IMR-90 (cell line): ENCODE measurements around the gene SLC31A1. TPM values are rescaled to one million over a fixed set of nuclear protein-coding genes. Genes with fewer than 3 reads are reported as not detected.

ENCODE experiments used
- ATAC-seq: fragments of 200-7000 bp; cut with Tn5 transposase; 2 replicates; pipeline ENCODE4 v1.9.1; 2020; ENCODE audit warnings: low read depth, mild to moderate bottlenecking, moderate library complexity
- BruUV-seq: library from RNA; stranded (reverse); fragments of 400-500 nt; replicated peaks from 2 replicates; lab custom pipeline; 2021; lab: Mats Ljungman, UMichigan
- CTCF ChIA-PET: fragments of 300-600 bp; formaldehyde crosslinking; extraction: SDS; loops from one replicate; lab custom pipeline; 2021; ENCODE audit warnings: antibody characterized with exemption; lab: Yijun Ruan, JAX
- POLR2A ChIA-PET: fragments of 300-600 bp; sonication (Branson Sonifier 250); formaldehyde crosslinking; loops from one replicate; lab custom pipeline; 2022; ENCODE audit warnings: antibody characterized with exemption; ENCODE audit not compliant: unreplicated experiment; lab: Charles Lee
- DNase-seq: peaks from one replicate; pipeline ENCODE4 v3.0.0; 2013
- H2AFZ ChIP-seq: replicated peaks from 2 replicates; pipeline ENCODE3; 2013; ENCODE audit warnings: low read length, mild to moderate bottlenecking; ENCODE audit not compliant: poor library complexity
- H2AK5ac ChIP-seq: 2 replicates; pipeline ENCODE4 v1.6.1; 2013; ENCODE audit warnings: low read depth, low read length, inconsistent platforms
- H2AK9ac ChIP-seq: replicated peaks from 2 replicates; pipeline ENCODE3; 2013; ENCODE audit warnings: mild to moderate bottlenecking, low read depth, low read length, moderate library complexity; ENCODE audit not compliant: poor library complexity
- H2BK120ac ChIP-seq: 2 replicates; pipeline ENCODE4 v1.6.1; 2013; ENCODE audit warnings: low read depth, low read length, inconsistent platforms
- H2BK15ac ChIP-seq: 3 replicates; pipeline ENCODE4 v1.6.1; 2013; ENCODE audit warnings: low read depth, low read length, inconsistent platforms
- H2BK20ac ChIP-seq: 2 replicates; pipeline ENCODE4 v1.6.1; 2013; ENCODE audit warnings: low read depth, mild to moderate bottlenecking, inconsistent platforms, low read length, moderate library complexity
- H2BK5ac ChIP-seq: 2 replicates; pipeline ENCODE4 v1.6.1; 2013; ENCODE audit warnings: mild to moderate bottlenecking, low read depth, low read length, inconsistent platforms; ENCODE audit not compliant: poor library complexity, severe bottlenecking
- H3K14ac ChIP-seq: replicated peaks from 2 replicates; pipeline ENCODE4 v1.6.1; 2013; ENCODE audit warnings: low read depth, low read length, inconsistent platforms
- H3K18ac ChIP-seq: 2 replicates; pipeline ENCODE4 v1.6.1; 2013; ENCODE audit warnings: low read depth, low read length, control low read depth
- H3K23ac ChIP-seq: 2 replicates; pipeline ENCODE4 v1.6.1; 2013; ENCODE audit warnings: low read depth, low read length, inconsistent platforms
- H3K27ac ChIP-seq: 2 replicates; pipeline ENCODE4 v1.5.1; 2013; ENCODE audit warnings: mild to moderate bottlenecking, control low read depth, low read length; ENCODE audit not compliant: insufficient read depth
- H3K27me3 ChIP-seq: 2 replicates; pipeline ENCODE4 v1.6.1; 2013; ENCODE audit warnings: low read length; ENCODE audit not compliant: control insufficient read depth, insufficient read depth
- H3K36me3 ChIP-seq: 2 replicates; pipeline ENCODE4 v1.6.1; 2013; ENCODE audit warnings: low read length, mixed read lengths; ENCODE audit not compliant: control insufficient read depth, insufficient read depth
- H3K4ac ChIP-seq: 2 replicates; pipeline ENCODE4 v1.6.1; 2013; ENCODE audit warnings: low read depth, low read length, inconsistent platforms
- H3K4me1 ChIP-seq: 2 replicates; pipeline ENCODE4 v1.6.1; 2013; ENCODE audit warnings: low read length, mixed read lengths; ENCODE audit not compliant: control insufficient read depth, insufficient read depth
- H3K4me2 ChIP-seq: 2 replicates; pipeline ENCODE4 v1.6.1; 2013; ENCODE audit warnings: low read depth, mild to moderate bottlenecking, control low read depth, low read length, moderate library complexity
- H3K4me3 ChIP-seq: 2 replicates; pipeline ENCODE4 v1.5.1; 2013; ENCODE audit warnings: low read depth, mild to moderate bottlenecking, control low read depth, low read length, moderate library complexity; ENCODE audit not compliant: insufficient read depth
- H3K56ac ChIP-seq: 2 replicates; pipeline ENCODE4 v1.6.1; 2013; ENCODE audit warnings: low read length, inconsistent platforms; ENCODE audit not compliant: insufficient read depth; ENCODE audit errors: extremely low read depth
- H3K79me1 ChIP-seq, 2 experiments: 2 replicates each; pipeline ENCODE4 v1.6.1; 2013; ENCODE audit warnings: low read length in 2 of 2, inconsistent platforms in 1 of 2, low read depth in 1 of 2
- H3K9ac ChIP-seq: 2 replicates; pipeline ENCODE4 v1.6.1; 2013; ENCODE audit warnings: low read depth, low read length, control low read depth
- H3K9me1 ChIP-seq: 2 replicates; pipeline ENCODE4 v1.6.1; 2013; ENCODE audit warnings: low read length, inconsistent platforms; ENCODE audit not compliant: insufficient read depth
- H3K9me3 ChIP-seq: 2 replicates; pipeline ENCODE4 v1.6.1; 2013; ENCODE audit warnings: low read length; ENCODE audit not compliant: control insufficient read depth, insufficient read depth
- H4K20me1 ChIP-seq: 2 replicates; pipeline ENCODE4 v1.6.1; 2013; ENCODE audit warnings: low read length, inconsistent platforms; ENCODE audit not compliant: insufficient read depth
- H4K5ac ChIP-seq: 2 replicates; pipeline ENCODE4 v1.6.1; 2013; ENCODE audit warnings: mild to moderate bottlenecking, low read depth, low read length, control low read depth
- H4K8ac ChIP-seq, 2 experiments: 2 replicates each; pipeline ENCODE4 v1.6.1; 2013; ENCODE audit warnings: low read depth in 2 of 2, low read length in 2 of 2, control low read depth in 1 of 2, inconsistent platforms in 1 of 2
- H4K91ac ChIP-seq: 2 replicates; pipeline ENCODE4 v1.6.1; 2013; ENCODE audit warnings: low read depth, low read length, inconsistent platforms; ENCODE audit not compliant: insufficient read depth
- BHLHE40 ChIP-seq: fragments of 150-350 bp; IDR thresholded peaks from 2 replicates; pipeline ENCODE4 v1.6.1; 2016; ENCODE audit warnings: mild to moderate bottlenecking, low read depth, low read length
- MAZ ChIP-seq: IDR thresholded peaks from 2 replicates; pipeline ENCODE4 v1.6.1; 2012; ENCODE audit warnings: low read depth, mild to moderate bottlenecking, low read length, improper control_type of control experiment, moderate library complexity, borderline replicate concordance
- MXI1 ChIP-seq: IDR thresholded peaks from 2 replicates; pipeline ENCODE4 v1.6.1; 2012; ENCODE audit warnings: low read depth, mild to moderate bottlenecking, low read length, moderate library complexity, borderline replicate concordance
- POLR2A ChIP-seq: IDR thresholded peaks from 2 replicates; pipeline ENCODE4 v1.6.1; 2012; ENCODE audit warnings: mild to moderate bottlenecking, low read depth, low read length
- SMC3 ChIP-seq: fragments of 150-350 bp; IDR thresholded peaks from 2 replicates; pipeline ENCODE4 v1.6.1; 2016; ENCODE audit warnings: low read depth, mild to moderate bottlenecking, antibody characterized with exemption, low read length, moderate library complexity
- WGBS, 2 experiments: methylation state at CpG; one replicate each; pipeline versions ENCODE4 v1.1.5 to v1.1.7; 2013; ENCODE audit warnings: missing lambda C conversion rate in 2 of 2; ENCODE audit not compliant: insufficient read length in 1 of 2; ENCODE audit errors: extremely low coverage in 2 of 2; 5-methylcytosine and 5-hydroxymethylcytosine counted together
- dilution Hi-C: fragments of 300-500 bp; cut with HindIII; formaldehyde crosslinking; loops from one replicate; pipeline ENCODE4 v1.14.3; 2018; ENCODE audit warnings: low sequenced_read_pairs; ENCODE audit not compliant: unreplicated experiment
- in situ Hi-C: fragments of 300-500 bp; cut with MboI; formaldehyde crosslinking; loops from 3 replicates; pipeline ENCODE4 v1.14.3; 2019; ENCODE audit warnings: low sequenced_read_pairs, inconsistent platforms, mixed read lengths
- intact Hi-C: fragments of 100-400 bp; cut with micrococcal nuclease; formaldehyde crosslinking; loops from 2 replicates; pipeline ENCODE4 v1.10.0; 2022
- polyA plus RNA-seq, 3 experiments: library from polyadenylated mRNA; depleted of rRNA; stranded (reverse); fragments of >200 nt; gene quantifications; 2 replicates each; pipeline ENCODE4 v1.2.3, GENCODE V29; 2012; ENCODE audit warnings: low replicate concordance in 1 of 3
- total RNA-seq: library from RNA; depleted of rRNA; stranded (reverse); fragments of >200 nt; gene quantifications from 2 replicates; pipeline ENCODE4 v1.2.3, GENCODE V29; 2012
- TF ChIP-seq, protein P1 (sequence below): fragments of 150-350 bp; IDR thresholded peaks from 2 replicates; pipeline ENCODE4 v1.6.1; 2017; ENCODE audit warnings: mild to moderate bottlenecking, antibody characterized with exemption, low read length, low read depth

Gene SLC31A1
- total and polyA plus RNA-seq, 2 of the 4 experiments (the other 2 are of a cell fraction), result 17.9 to 23.3 TPM

DNA sequence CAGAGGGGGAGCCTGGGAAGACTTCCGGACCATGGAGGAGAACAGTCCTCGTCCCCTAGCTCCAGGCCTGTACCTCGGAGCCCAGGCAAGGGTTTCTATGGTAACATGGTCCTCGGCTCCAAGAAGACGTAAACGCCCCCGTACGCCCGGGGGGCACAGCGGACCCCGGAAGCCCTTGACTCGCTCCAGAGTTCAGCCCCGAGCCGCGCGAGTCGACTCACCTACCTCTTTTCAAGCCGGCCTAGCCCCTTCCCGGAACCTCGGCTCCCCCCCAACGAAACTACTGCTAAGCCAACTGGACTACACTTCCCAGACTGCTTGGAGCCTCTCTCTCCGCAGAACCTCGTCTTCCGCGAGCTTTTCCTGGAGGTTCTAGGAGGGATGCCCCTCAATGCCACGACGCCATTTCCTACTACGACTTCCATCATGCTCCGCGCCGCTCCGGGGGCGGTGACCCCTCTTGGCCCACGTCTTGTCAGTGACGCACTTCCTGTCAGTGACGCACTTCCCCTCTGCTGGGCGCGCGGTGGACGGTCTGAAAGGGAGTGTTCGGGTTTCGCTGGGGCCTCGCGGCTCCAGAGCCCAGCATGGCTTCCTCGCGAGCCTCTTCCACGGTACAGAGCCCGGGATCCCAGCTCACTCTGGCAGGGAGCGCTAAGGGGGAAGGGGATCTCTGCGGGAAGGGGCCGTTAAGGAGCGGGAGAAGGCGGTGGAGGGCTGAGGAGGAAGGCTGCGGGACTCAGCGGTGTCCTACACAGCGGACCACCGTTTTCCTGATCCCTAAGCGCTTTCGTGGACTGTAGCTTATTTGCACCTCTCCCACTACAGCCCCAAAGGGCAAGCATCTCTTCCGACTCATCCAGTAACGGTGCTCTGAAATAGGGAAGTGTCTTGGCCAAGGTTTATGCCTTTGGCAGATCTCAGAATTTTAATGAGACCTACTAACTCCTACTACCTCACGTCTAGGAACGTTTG is 54.1 kb downstream of the SLC31A1 start, which contains the start of the genes CDC26 and PRPF4:
Gene CDC26, minus strand, starts transcription at position 416 of the 975 bp plus-strand sequence. CDS start 3,065 bp downstream, outside the sequence.
Gene PRPF4, plus strand, starts transcription at position 502 of the 975 bp plus-strand sequence. Its CDS starts 86 bp downstream, at position 588.
- H3K14ac ChIP-seq, result peak within 1 kb of the TSS; percentile 86
- H2AK5ac ChIP-seq, result peak within 1 kb of the TSS; percentile 84
- no peaks in the 10 kb centered on the region for H3K9me3 ChIP-seq
- peak within 1 kb of the TSS; percentile 45 for H2AK9ac ChIP-seq
- 0% methylated on average over 8 of the region's 63 CpGs; no CpG with 5 or more reads in 1 of the 2 experiments for whole genome bisulfite sequencing, 2 experiments
- H3K4ac ChIP-seq, result peak within 1 kb of the TSS; percentile 82
- peak within 1 kb of the TSS; percentile 74 for H3K4me3 ChIP-seq
- peak within 1 kb of the TSS; percentile 33 for H3K18ac ChIP-seq
- H3K36me3 ChIP-seq, result peaks cover 19% of the 10 kb centered on the region
- ChIA-PET CTCF (interaction anchor here (0.7 to 1.4 kb wide), 4 partner anchors 18 to 97 kb away, joined by 3 read pairs; partner anchors contain the start of genes FKBP15 and SLC31A1), POLR2A (interaction anchor here (0.6 kb wide), 2 partner anchors 9 to 131 kb away, joined by 3 to 5 read pairs; no protein-coding TSS in a partner anchor)
- H4K5ac ChIP-seq, result peak within 1 kb of the TSS; percentile 40
- H3K9me1 ChIP-seq, result no peaks in the 10 kb centered on the region
- H3K4me2 ChIP-seq, result peak within 1 kb of the TSS; percentile 96
- TF ChIP-seq MAZ, result peak; percentile 94
- peak; percentile 93 for TF ChIP-seq MXI1
- peak; percentile 97 for TF ChIP-seq POLR2A
- TF ChIP-seq, protein P1, sequence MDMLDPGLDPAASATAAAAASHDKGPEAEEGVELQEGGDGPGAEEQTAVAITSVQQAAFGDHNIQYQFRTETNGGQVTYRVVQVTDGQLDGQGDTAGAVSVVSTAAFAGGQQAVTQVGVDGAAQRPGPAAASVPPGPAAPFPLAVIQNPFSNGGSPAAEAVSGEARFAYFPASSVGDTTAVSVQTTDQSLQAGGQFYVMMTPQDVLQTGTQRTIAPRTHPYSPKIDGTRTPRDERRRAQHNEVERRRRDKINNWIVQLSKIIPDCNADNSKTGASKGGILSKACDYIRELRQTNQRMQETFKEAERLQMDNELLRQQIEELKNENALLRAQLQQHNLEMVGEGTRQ, result no peak
- TF ChIP-seq BHLHE40, result peak; percentile 66; the same call in 1 of the 2 replicates
- no peak for TF ChIP-seq SMC3
- peak within 1 kb of the TSS; percentile 88 for H3K27ac ChIP-seq
- no peak within 1 kb of the TSS; the same call in 2 of the 3 replicates for H2BK15ac ChIP-seq
- dilution Hi-C loops, result no loop called here
- H3K56ac ChIP-seq, result peak within 1 kb of the TSS; percentile 82
- H3K79me1 ChIP-seq, result peaks cover 17 to 27% of the 10 kb centered on the region in 2 experiments
- peak within 1 kb of the TSS; percentile 80 for H4K91ac ChIP-seq
- H2AFZ ChIP-seq, result peak within 1 kb of the TSS; percentile 98
- peak within 1 kb of the TSS; percentile 36; the same call in 1 of the 2 replicates for H2BK120ac ChIP-seq
- H2BK20ac ChIP-seq, result no peak within 1 kb of the TSS
- H3K23ac ChIP-seq, result peak within 1 kb of the TSS; percentile 84; the same call in 1 of the 2 replicates
- TSS peak; percentile 32 for BruUV-seq
- peak within 1 kb of the TSS; percentile 89 for H3K9ac ChIP-seq
- peaks cover 2% of the 10 kb centered on the region; the same call in 1 of the 2 replicates for H3K4me1 ChIP-seq
- intact Hi-C loops, result loop anchor here (1.0 to 10.0 kb wide), 3 partner anchors 54 to 379 kb away; partner anchors contain the start of genes FKBP15 and SLC31A1
- DNase-seq (peak; percentile 99), ATAC-seq (peak; percentile 95)
- H2BK5ac ChIP-seq, result peak within 1 kb of the TSS; percentile 83
- no peaks in the 10 kb centered on the region for H3K27me3 ChIP-seq
- in situ Hi-C loops, result no loop called here
- H4K8ac ChIP-seq, result peak within 1 kb of the TSS; percentile 61 to 80
- no peaks in the 10 kb centered on the region for H4K20me1 ChIP-seq
